Measurements from ENCODE around the gene RNF34.

DNA sequence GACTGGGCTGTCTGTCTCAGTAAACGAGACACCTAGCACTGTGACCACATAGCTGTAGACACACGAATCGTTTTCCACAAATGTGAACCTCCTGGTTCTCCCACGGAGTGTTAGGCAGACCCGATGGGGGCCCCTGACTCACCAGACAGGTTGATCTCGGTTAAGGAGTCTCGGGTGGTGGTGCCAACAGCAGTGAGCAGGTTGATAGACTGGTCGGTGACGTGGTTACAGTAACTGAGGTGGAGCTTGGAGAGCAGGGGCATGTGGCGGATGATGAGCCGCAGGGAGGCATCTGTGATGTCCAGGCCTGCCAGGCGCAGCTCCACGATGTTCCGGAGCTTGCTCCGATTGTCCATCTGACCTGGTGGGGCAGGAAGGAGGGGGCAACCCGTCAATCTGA is 39.8 kb downstream of the RNF34 start:
- TF ChIP-seq CTCF (IDR thresholded peaks at IDR 0.05) (no peak), POLR2AphosphoS5 (IDR thresholded peaks at IDR 0.05) (no peak), POLR2A (IDR thresholded peaks at IDR 0.05) (no peak), EP300 (IDR thresholded peaks at IDR 0.05) (no peak)
